Naive thymus-derived CD8-positive, alpha-beta T cell (primary cell): ENCODE data around the gene TMEM44. TPM values are rescaled to one million over a fixed set of nuclear protein-coding genes. Genes with fewer than 3 reads are reported as not detected.

ENCODE experiments used
- ATAC-seq, 2 donors: fragments of 150-1000 bp; cut with Tn5 transposase in 1 of 2; sonication (Bioruptor Pico), chemical (Tn5 transposase) in 1 of 2; 1 replicate in 1 of 2; 2 replicates in 1 of 2; pipeline ENCODE4 v1.10.0; 2021; ENCODE audit warnings: mild to moderate bottlenecking in 2 of 2, moderate library complexity in 2 of 2
- POLR2A ChIA-PET: fragments of 350-600 bp; sonication (Branson Sonifier 250); formaldehyde crosslinking; loops from one replicate; lab custom pipeline; 2021; ENCODE audit warnings: antibody characterized with exemption; lab: Charles Lee
- DNase-seq, 10 donors: peaks; one replicate each; pipeline versions ENCODE4 v3.0.0 to v3.0.0-alpha.2; 2020 to 2022
- H3K27ac Mint-ChIP-seq, 10 donors: one replicate each; pipeline ENCODE4 v1.8.0; 2020 to 2022; ENCODE audit warnings: mild to moderate bottlenecking in 10 of 10, mixed read lengths in 10 of 10, moderate library complexity in 4 of 10, inconsistent platforms in 1 of 10
- H3K27me3 Mint-ChIP-seq, 5 donors: one replicate each; pipeline ENCODE4 v1.8.0; 2021 to 2022; ENCODE audit warnings: mixed read lengths in 5 of 5
- H3K36me3 Mint-ChIP-seq, 3 donors: one replicate each; pipeline ENCODE4 v1.8.0; 2020 to 2022; ENCODE audit warnings: mixed read lengths in 3 of 3, mild to moderate bottlenecking in 2 of 3, inconsistent platforms in 1 of 3
- H3K4me1 Mint-ChIP-seq, 4 donors: one replicate each; pipeline ENCODE4 v1.8.0; 2021 to 2022; ENCODE audit warnings: mixed read lengths in 4 of 4
- H3K4me3 Mint-ChIP-seq, 10 donors: one replicate each; pipeline ENCODE4 v1.8.0; 2020 to 2022; ENCODE audit warnings: mild to moderate bottlenecking in 10 of 10, mixed read lengths in 10 of 10, moderate library complexity in 6 of 10, inconsistent platforms in 1 of 10
- H3K9me3 Mint-ChIP-seq, 9 donors: one replicate each; pipeline ENCODE4 v1.8.0; 2020 to 2022; ENCODE audit warnings: mixed read lengths in 9 of 9, mild to moderate bottlenecking in 3 of 9, inconsistent platforms in 1 of 9, moderate library complexity in 1 of 9
- polyA plus RNA-seq, 3 donors: library from polyadenylated mRNA; unstranded; fragments of 300-500 nt; fragmentation: Illumina TruSeq; gene quantifications; one replicate each; pipeline ENCODE4 v1.2.3, GENCODE V29; 2021
- total RNA-seq, 8 experiments: library from RNA in 2 of 8; stranded (reverse) in 2 of 8; gene quantifications; one replicate each; pipeline ENCODE4 v1.2.3 and lab custom pipeline; 2021 to 2026

TMEM44 gene
- total and polyA plus RNA-seq, 5 experiments from 2014 or later = 0.14 to 4.6 (median 2.0) TPM

DNA sequence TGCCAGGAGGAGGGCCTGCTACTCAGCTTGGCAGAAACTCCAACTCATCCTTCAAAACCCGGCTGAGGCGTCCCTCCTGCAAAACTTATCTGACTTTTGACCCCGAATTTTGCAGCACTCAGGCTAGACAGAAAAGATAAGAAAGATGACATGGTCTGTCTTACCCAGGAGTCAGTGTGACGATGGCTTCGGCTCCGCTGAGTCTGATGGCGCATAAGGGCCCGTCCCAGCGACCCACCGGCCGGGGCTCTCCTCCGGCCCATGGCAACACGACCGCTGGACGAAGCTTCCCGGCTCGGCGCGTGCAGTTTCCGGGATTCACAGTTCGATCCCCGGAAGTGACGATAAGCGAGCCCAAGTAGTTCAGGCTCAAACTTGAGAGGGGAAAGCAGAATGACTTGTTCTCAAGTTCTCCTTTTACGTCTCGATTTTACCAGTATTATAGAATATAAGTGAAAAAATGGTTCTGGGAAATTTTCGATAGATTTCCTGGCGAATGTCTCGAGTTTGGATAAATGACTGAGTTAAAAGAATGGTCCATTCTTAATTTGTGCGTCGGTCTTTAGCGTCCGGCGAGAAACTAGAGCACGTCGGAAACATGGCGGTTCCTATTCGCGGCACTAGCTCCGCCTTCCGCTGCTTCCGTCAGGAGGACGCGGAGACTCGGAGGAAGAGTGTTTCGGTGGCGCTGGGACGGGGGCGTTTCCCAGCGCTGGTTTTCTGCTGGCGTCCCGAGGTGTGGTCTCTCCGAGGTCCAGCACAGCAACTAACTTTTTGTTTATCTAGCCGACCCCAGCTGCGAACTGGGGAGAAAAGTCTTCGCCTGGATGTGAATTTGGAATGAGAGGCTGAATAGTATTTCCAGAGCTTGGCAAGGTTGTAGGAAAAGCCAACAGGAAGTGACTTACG is 38.9 kb upstream of the TMEM44 start, which contains the start of gene LSG1:
TSS of gene LSG1 (minus strand) at position 292 of the 909 bp plus-strand sequence. CDS start at position 263, 29 bp downstream.
- Mint-ChIP-seq H3K27ac (peak within 1 kb of the TSS; percentile 95 to 100 (median 99)), H3K36me3 (peaks cover 0 to 23% (median 4%) of the 10 kb centered on the region in 3 donors), H3K4me3 (peak within 1 kb of the TSS; percentile 96 to 100 (median 98)), H3K9me3 (no peaks in the 10 kb centered on the region), H3K4me1 (peaks cover 18 to 42% (median 34%) of the 10 kb centered on the region in 4 donors), H3K27me3 (peaks cover 0 to 7% (median 0%) of the 10 kb centered on the region in 5 donors)
- DNase-seq = peak; percentile 73 to 95 (median 86)
- ATAC-seq = peak; percentile 94 to 95
- POLR2A ChIA-PET = interaction anchor here (0.7 to 4.3 kb wide), 16 partner anchors 11 to 871 kb away, joined by 3 to 31 read pairs (median 5); partner anchors contain the start of genes ACAP2, ATP13A3, FAM43A and PPP1R2

DNA sequence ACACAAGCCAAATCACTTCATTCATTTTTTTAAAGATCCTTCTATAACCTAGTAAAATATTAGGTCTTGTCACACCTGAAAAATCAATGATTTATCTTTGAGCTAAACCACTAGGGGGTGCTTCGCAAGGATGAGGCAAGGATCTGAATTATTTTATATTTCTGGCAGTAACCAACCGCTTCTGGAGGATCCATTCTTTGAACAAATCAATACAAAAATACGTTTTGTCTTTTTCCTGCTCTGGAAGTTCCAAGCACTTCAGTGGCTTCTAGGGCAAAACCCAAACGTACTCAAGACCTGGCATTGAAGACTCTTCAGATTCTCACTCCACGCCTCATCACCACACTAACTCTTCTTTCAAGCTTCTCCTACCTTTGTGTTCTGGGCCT is 38.3 kb upstream of the TMEM44 start:
- ATAC-seq = peak; percentile 24 to 31
- peaks cover 18 to 46% (median 35%) of the 10 kb centered on the region in 4 donors for H3K4me1 Mint-ChIP-seq
- peak overlapping the region; percentile 95 to 100 (median 99) for H3K27ac Mint-ChIP-seq
- H3K27me3 Mint-ChIP-seq = peaks cover 0 to 7% (median 0%) of the 10 kb centered on the region in 5 donors
- peaks cover 0 to 29% (median 4%) of the 10 kb centered on the region in 3 donors for H3K36me3 Mint-ChIP-seq
- H3K4me3 Mint-ChIP-seq = peak overlapping the region; percentile 96 to 100 (median 98)
- DNase-seq = peak in 6 of 10 donors; percentile 25 to 61 (median 42)
- H3K9me3 Mint-ChIP-seq = no peaks in the 10 kb centered on the region
- POLR2A ChIA-PET = interaction anchor here (0.6 to 4.3 kb wide), 10 partner anchors 12 to 1622 kb away, joined by 3 to 31 read pairs (median 8); partner anchors contain the start of genes ATP13A3, FAM43A and XXYLT1

DNA sequence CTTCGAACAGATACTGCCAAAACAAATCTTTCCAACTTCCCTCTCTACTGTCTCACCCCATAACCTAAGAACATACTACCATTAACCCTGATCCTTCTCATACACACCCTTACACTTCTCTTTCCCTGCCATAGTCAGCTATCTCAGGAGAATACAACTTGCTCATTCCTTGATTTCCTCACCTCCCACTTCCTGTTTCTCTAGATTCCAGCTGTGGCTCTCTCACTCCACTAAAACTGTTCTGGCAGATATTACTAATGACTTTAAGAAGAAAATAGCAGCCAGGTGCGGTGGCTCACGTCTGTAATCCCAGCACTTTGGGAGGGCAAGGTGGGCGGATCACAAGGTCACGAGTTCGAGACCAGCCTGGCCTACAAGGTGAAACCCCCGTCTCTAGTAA is 34.1 kb upstream of the TMEM44 start:
- Mint-ChIP-seq H3K27ac (peak overlapping the region in 1 of 10 donors; percentile 69), H3K4me3 (no peak overlapping the region), H3K36me3 (peaks cover 7 to 64% (median 22%) of the 10 kb centered on the region in 3 donors), H3K27me3 (no peaks in the 10 kb centered on the region), H3K4me1 (peaks cover 20 to 49% (median 30%) of the 10 kb centered on the region in 4 donors), H3K9me3 (no peaks in the 10 kb centered on the region)
- DNase-seq (no peak), ATAC-seq (no peak)
- POLR2A ChIA-PET = no interaction called here

GRCh38 chr3:194664857-194665256 is 31.6 kb upstream of the TMEM44 start:
- POLR2A ChIA-PET = no interaction called here
- no peak for DNase-seq
- H3K4me3 Mint-ChIP-seq = no peak overlapping the region
- peak overlapping the region in 1 of 10 donors; percentile 47 for H3K27ac Mint-ChIP-seq
- H3K27me3 Mint-ChIP-seq = no peaks in the 10 kb centered on the region
- no peak for ATAC-seq
- no peaks in the 10 kb centered on the region for H3K9me3 Mint-ChIP-seq
- H3K36me3 Mint-ChIP-seq = peaks cover 7 to 75% (median 22%) of the 10 kb centered on the region in 3 donors
- peaks cover 19 to 47% (median 28%) of the 10 kb centered on the region in 4 donors for H3K4me1 Mint-ChIP-seq

- H3K4me1 Mint-ChIP-seq = peaks cover 7 to 30% (median 15%) of the 10 kb centered on the region in 4 donors
- H3K9me3 Mint-ChIP-seq = no peaks in the 10 kb centered on the region
- H3K4me3 Mint-ChIP-seq = peak overlapping the region in 1 of 10 donors; percentile 6
- no peak for ATAC-seq
- peak overlapping the region in 3 of 10 donors; percentile 5 to 16 (median 8) for H3K27ac Mint-ChIP-seq
- H3K36me3 Mint-ChIP-seq = peaks cover 7 to 81% (median 36%) of the 10 kb centered on the region in 3 donors
- POLR2A ChIA-PET = no interaction called here
- H3K27me3 Mint-ChIP-seq = no peaks in the 10 kb centered on the region
- DNase-seq = no peak
Measured at GRCh38 chr3:194661946-194662345, 28.7 kb upstream of the TMEM44 start.

GRCh38 chr3:194661374-194661773 is 28.2 kb upstream of the TMEM44 start:
- POLR2A ChIA-PET = no interaction called here
- H3K27me3 Mint-ChIP-seq = no peaks in the 10 kb centered on the region
- H3K36me3 Mint-ChIP-seq = peaks cover 7 to 81% (median 36%) of the 10 kb centered on the region in 3 donors
- DNase-seq (peak in 1 of 10 donors; percentile 19), ATAC-seq (peak; percentile 52 to 74)
- H3K4me1 Mint-ChIP-seq = peaks cover 7 to 27% (median 15%) of the 10 kb centered on the region in 4 donors
- peak overlapping the region in 4 of 10 donors; percentile 16 to 85 (median 66) for H3K27ac Mint-ChIP-seq
- H3K9me3 Mint-ChIP-seq = no peaks in the 10 kb centered on the region
- H3K4me3 Mint-ChIP-seq = peak overlapping the region in 2 of 10 donors; percentile 14 to 52

DNA sequence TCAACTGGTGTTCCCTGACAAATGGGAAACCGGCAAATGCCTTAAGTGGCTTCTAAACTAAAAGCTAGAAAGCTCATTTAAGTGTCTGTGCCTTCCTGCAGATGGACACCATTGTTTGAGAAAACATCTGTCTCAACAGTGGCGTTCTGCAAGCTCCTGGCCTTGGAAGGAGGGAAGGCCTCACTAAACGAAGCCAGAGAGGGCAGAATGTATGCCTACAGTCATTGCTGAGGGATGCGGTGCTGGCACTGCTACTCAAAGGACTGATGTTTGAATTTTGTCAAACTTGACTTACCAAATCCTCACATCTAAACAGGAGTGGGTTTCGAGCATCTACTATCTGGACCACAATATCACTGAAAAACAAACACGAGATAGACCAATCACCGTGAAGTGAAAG is 26.6 kb upstream of the TMEM44 start:
- H3K4me1 Mint-ChIP-seq = peaks cover 4 to 27% (median 14%) of the 10 kb centered on the region in 4 donors
- no peaks in the 10 kb centered on the region for H3K9me3 Mint-ChIP-seq
- no peak overlapping the region for H3K4me3 Mint-ChIP-seq
- H3K27ac Mint-ChIP-seq = no peak overlapping the region
- peaks cover under 1 to 79% (median 24%) of the 10 kb centered on the region in 3 donors for H3K36me3 Mint-ChIP-seq
- no peaks in the 10 kb centered on the region for H3K27me3 Mint-ChIP-seq
- ATAC-seq (no peak), DNase-seq (no peak)
- POLR2A ChIA-PET = no interaction called here

DNA sequence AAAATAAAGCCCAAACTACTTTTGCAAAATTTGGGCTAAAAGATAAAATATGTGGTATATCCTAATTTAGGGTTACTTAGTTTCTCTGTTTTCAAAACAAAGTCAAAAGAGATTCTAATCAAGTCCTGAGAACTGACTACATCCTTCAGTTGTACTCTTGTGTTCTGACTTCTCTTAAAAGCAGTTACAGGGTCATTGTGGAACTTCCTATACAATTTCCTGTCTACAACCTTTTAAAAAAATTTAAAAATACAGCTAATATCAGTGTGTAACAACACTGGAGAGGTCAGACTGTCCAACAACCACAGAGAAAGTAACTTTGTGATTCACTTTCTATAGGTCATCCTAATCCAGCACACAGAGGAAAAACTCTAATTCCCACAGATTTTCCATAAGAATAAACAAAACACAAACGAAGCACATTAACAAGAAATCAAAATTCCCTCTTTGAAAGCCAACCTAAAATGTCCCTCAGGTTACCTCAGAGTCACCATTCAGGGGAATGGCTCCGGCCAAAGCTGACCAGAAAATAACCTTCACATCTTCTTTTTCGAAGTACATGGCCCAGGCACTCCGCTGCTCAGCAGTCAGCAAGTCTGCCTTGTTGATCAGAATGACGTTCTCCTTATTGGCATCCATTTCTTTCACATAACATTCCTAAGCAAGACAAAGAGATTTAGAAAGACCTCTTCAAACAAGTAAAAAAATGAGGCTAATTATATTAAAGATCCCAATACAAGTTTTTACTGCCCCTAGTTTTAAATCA is 25.4 kb upstream of the TMEM44 start:
- Mint-ChIP-seq H3K4me1 (peaks cover 8 to 27% (median 20%) of the 10 kb centered on the region in 4 donors), H3K27me3 (no peaks in the 10 kb centered on the region), H3K4me3 (no peak overlapping the region), H3K36me3 (peaks cover 8 to 79% (median 24%) of the 10 kb centered on the region in 3 donors), H3K27ac (no peak overlapping the region), H3K9me3 (no peaks in the 10 kb centered on the region)
- POLR2A ChIA-PET = no interaction called here
- no peak for DNase-seq
- no peak for ATAC-seq

GRCh38 chr3:194657439-194657838 is 24.2 kb upstream of the TMEM44 start:
- ATAC-seq (no peak), DNase-seq (no peak)
- Mint-ChIP-seq H3K9me3 (no peaks in the 10 kb centered on the region), H3K4me3 (no peak overlapping the region), H3K27ac (peak overlapping the region in 1 of 10 donors; percentile 27), H3K27me3 (no peaks in the 10 kb centered on the region), H3K4me1 (peaks cover 8 to 22% (median 20%) of the 10 kb centered on the region in 4 donors), H3K36me3 (peaks cover 8 to 85% (median 30%) of the 10 kb centered on the region in 3 donors)
- POLR2A ChIA-PET = no interaction called here

- peaks cover 3 to 8% (median 4%) of the 10 kb centered on the region in 4 donors for H3K4me1 Mint-ChIP-seq
- POLR2A ChIA-PET = no interaction called here
- H3K9me3 Mint-ChIP-seq = no peaks in the 10 kb centered on the region
- ATAC-seq (no peak), DNase-seq (no peak)
- no peaks in the 10 kb centered on the region for H3K27me3 Mint-ChIP-seq
- H3K4me3 Mint-ChIP-seq = no peak overlapping the region
- peaks cover 8 to 95% (median 48%) of the 10 kb centered on the region in 3 donors for H3K36me3 Mint-ChIP-seq
- H3K27ac Mint-ChIP-seq = no peak overlapping the region
Measured at GRCh38 chr3:194654443-194654842, 21.2 kb upstream of the TMEM44 start.

DNA sequence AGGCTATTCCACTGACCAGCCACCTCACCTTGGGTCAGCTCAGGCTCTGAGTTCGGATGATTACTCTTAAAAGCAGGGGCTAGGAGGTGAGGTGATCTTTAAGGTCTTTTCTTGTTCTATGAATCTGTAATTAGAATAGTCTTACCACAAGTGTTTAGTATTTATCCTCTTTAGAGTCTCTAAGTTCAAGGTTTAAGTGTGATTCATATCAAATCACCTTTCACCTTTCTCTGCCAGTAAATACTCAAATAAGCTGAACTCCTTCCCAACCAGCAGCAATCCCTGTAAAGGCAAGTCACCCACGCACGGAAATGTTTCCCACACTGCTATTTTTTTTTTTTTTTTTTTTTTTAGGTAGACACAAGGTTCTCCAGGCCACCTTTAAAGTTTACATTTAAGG is 14.5 kb upstream of the TMEM44 start:
- ATAC-seq (no peak), DNase-seq (no peak)
- no peaks in the 10 kb centered on the region for H3K9me3 Mint-ChIP-seq
- H3K27me3 Mint-ChIP-seq = no peaks in the 10 kb centered on the region
- no peaks in the 10 kb centered on the region for H3K4me1 Mint-ChIP-seq
- H3K27ac Mint-ChIP-seq = peak overlapping the region in 3 of 10 donors; percentile 4 to 63 (median 28)
- POLR2A ChIA-PET = no interaction called here
- H3K36me3 Mint-ChIP-seq = peaks cover 6 to 94% (median 42%) of the 10 kb centered on the region in 3 donors
- no peak overlapping the region for H3K4me3 Mint-ChIP-seq

DNA sequence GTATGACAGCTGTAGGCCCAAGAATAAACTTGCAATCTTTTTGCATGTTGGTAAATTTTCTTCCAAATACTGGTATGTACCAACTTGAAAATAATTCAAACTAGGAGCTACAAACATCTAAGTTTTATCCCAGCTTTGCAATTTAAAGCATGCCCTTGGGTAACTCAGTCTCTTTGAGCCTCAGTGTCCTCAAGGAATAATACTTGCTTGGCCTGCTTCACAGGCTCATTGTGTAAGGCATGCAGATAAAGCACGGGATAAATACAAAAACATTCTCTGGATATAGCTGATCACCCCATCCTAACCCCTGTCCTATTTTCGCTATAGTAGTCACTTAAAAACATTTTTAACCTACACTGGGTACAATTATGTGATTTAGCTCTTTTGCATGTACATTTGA is 9.6 kb upstream of the TMEM44 start:
- DNase-seq (no peak), ATAC-seq (no peak)
- H3K36me3 Mint-ChIP-seq = peaks cover 11 to 79% (median 35%) of the 10 kb centered on the region in 3 donors
- H3K9me3 Mint-ChIP-seq = no peaks in the 10 kb centered on the region
- no peaks in the 10 kb centered on the region for H3K27me3 Mint-ChIP-seq
- H3K27ac Mint-ChIP-seq = no peak overlapping the region
- H3K4me3 Mint-ChIP-seq = no peak overlapping the region
- H3K4me1 Mint-ChIP-seq = peaks cover 9 to 18% (median 10%) of the 10 kb centered on the region in 4 donors
- POLR2A ChIA-PET = interaction anchor here (0.7 to 1.3 kb wide), 2 partner anchors 9 to 76 kb away, joined by 3 read pairs; no protein-coding TSS in a partner anchor
